Common myeloid progenitor, CD34-positive (primary cell): ENCODE measurements around the gene SMO.

ENCODE experiments used
- CTCF ChIA-PET: fragments of 350-600 bp; sonication (Branson Sonifier 250); formaldehyde crosslinking; loops from one replicate; lab custom pipeline; 2021; ENCODE audit warnings: antibody characterized with exemption; lab: Charles Lee
- POLR2A ChIA-PET: fragments of 350-600 bp; sonication (Branson Sonifier 250); formaldehyde crosslinking; loops from one replicate; lab custom pipeline; 2021; ENCODE audit warnings: antibody characterized with exemption; lab: Charles Lee
- DNase-seq, 3 donors: peaks; one replicate each; pipeline versions ENCODE4 v3.0.0 to v3.0.0-alpha.2; 2013
- H3K27ac ChIP-seq, 2 experiments: 1 replicate in 1 of 2; 2 replicates in 1 of 2; pipeline ENCODE4 v1.7.0; 2013; ENCODE audit warnings: inconsistent platforms in 2 of 2, low read length in 2 of 2, mild to moderate bottlenecking in 2 of 2, low read depth in 1 of 2, moderate library complexity in 1 of 2; ENCODE audit not compliant: severe bottlenecking in 2 of 2, insufficient read depth in 1 of 2, poor library complexity in 1 of 2
- H3K27me3 ChIP-seq, 5 experiments: replicated peaks in 2 of 5; 1 replicate in 3 of 5; 2 replicates in 2 of 5; pipeline versions ENCODE4 v1.6.1 to v1.7.0; 2013; ENCODE audit warnings: low read length in 4 of 5, mild to moderate bottlenecking in 2 of 5, moderate library complexity in 2 of 5, inconsistent platforms in 1 of 5; ENCODE audit not compliant: insufficient read depth in 5 of 5, control insufficient read depth in 4 of 5
- H3K36me3 ChIP-seq, 4 experiments: 1 replicate in 2 of 4; 2 replicates in 2 of 4; pipeline versions ENCODE4 v1.6.1 to v1.7.0; 2013; ENCODE audit warnings: low read length in 3 of 4, control low read depth in 1 of 4, mild to moderate bottlenecking in 1 of 4; ENCODE audit not compliant: control insufficient read depth in 4 of 4, insufficient read depth in 4 of 4
- H3K4me1 ChIP-seq, 4 experiments: 1 replicate in 3 of 4; 2 replicates in 1 of 4; pipeline versions ENCODE4 v1.6.1 to v1.7.1; 2013; ENCODE audit warnings: low read length in 3 of 4, mild to moderate bottlenecking in 3 of 4, control low read depth in 1 of 4, inconsistent platforms in 1 of 4, moderate library complexity in 1 of 4; ENCODE audit not compliant: control insufficient read depth in 4 of 4, insufficient read depth in 4 of 4; ENCODE audit errors: control extremely low read depth in 1 of 4
- H3K4me3 ChIP-seq, 7 experiments: 1 replicate in 4 of 7; 2 replicates in 3 of 7; pipeline versions ENCODE4 v1.5.1 to v1.7.0; 2013; ENCODE audit warnings: mild to moderate bottlenecking in 7 of 7, low read length in 6 of 7, moderate library complexity in 6 of 7, inconsistent platforms in 2 of 7, low read depth in 2 of 7, control low read depth in 1 of 7; ENCODE audit not compliant: insufficient read depth in 4 of 7, control insufficient read depth in 1 of 7; ENCODE audit errors: extremely low read depth in 1 of 7
- H3K9me3 ChIP-seq, 5 experiments: 1 replicate in 4 of 5; 2 replicates in 1 of 5; pipeline versions ENCODE4 v1.6.1 to v1.7.1; 2013; ENCODE audit warnings: low read length in 4 of 5, mild to moderate bottlenecking in 2 of 5, inconsistent platforms in 1 of 5, low read depth in 1 of 5, moderate library complexity in 1 of 5; ENCODE audit not compliant: control insufficient read depth in 4 of 5, insufficient read depth in 2 of 5; ENCODE audit errors: control extremely low read depth in 1 of 5
- WGBS: methylation state at CpG from one replicate; pipeline ENCODE4 v1.1.5; 2013; ENCODE audit not compliant: insufficient coverage; 5-methylcytosine and 5-hydroxymethylcytosine counted together

Gene SMO

GRCh38 chr7:129222064-129222463 is 33.6 kb downstream of the SMO start:
- CTCF ChIA-PET = interaction anchor here (0.9 to 8.6 kb wide), 8 partner anchors 10 to 250 kb away, joined by 3 to 157 read pairs (median 6); no protein-coding TSS in a partner anchor
- Histone ChIP-seq H3K4me3 (peak overlapping the region in 6 of 7 experiments; percentile 8 to 68 (median 39)), H3K4me1 (peaks cover 17 to 29% (median 23%) of the 10 kb centered on the region in 4 experiments), H3K27ac (no peak overlapping the region), H3K27me3 (no peaks in the 10 kb centered on the region), H3K9me3 (no peaks in the 10 kb centered on the region), H3K36me3 (no peaks in the 10 kb centered on the region)
- DNase-seq = peak; percentile 38 to 78 (median 67)
- POLR2A ChIA-PET = interaction anchor here (0.7 kb wide), 1 partner anchor 58 kb away, joined by 6 read pairs; no protein-coding TSS in a partner anchor
- 0% methylated on average over 4 of the region's 4 CpGs for WGBS

- WGBS = 0% methylated on average over 58 of the region's 63 CpGs
- Histone ChIP-seq H3K27ac (peak within 1 kb of the TSS; percentile 85 to 93), H3K9me3 (no peaks in the 10 kb centered on the region), H3K27me3 (no peaks in the 10 kb centered on the region), H3K4me1 (peaks cover 17 to 27% (median 25%) of the 10 kb centered on the region in 4 experiments), H3K36me3 (no peaks in the 10 kb centered on the region), H3K4me3 (peak within 1 kb of the TSS; percentile 79 to 89 (median 87))
- peak; percentile 97 to 99 (median 98) for DNase-seq
- ChIA-PET POLR2A (interaction anchor here (0.6 to 1.8 kb wide), 3 partner anchors 14 to 785 kb away, joined by 3 to 5 read pairs (median 5); no protein-coding TSS in a partner anchor), CTCF (interaction anchor here (0.6 to 8.6 kb wide), 8 partner anchors 11 to 318 kb away, joined by 3 to 157 read pairs (median 4); no protein-coding TSS in a partner anchor)
Observed at GRCh38 chr7:129224251-129225205, 36.1 kb downstream of the SMO start, which contains the start of gene AHCYL2. AHCYL2 (plus strand) TSS chr7:129225030.

- Histone ChIP-seq H3K27me3 (no peaks in the 10 kb centered on the region), H3K36me3 (no peaks in the 10 kb centered on the region), H3K4me3 (peak overlapping the region; percentile 79 to 89 (median 87)), H3K4me1 (peaks cover 17 to 27% (median 25%) of the 10 kb centered on the region in 4 experiments), H3K9me3 (no peaks in the 10 kb centered on the region), H3K27ac (peak overlapping the region in 1 of 2 experiments; percentile 58)
- WGBS = 0% methylated on average over 45 of the region's 60 CpGs
- ChIA-PET CTCF (interaction anchor here (0.7 to 8.6 kb wide), 8 partner anchors 11 to 142 kb away, joined by 3 to 157 read pairs (median 6); no protein-coding TSS in a partner anchor), POLR2A (interaction anchor here (0.6 to 1.8 kb wide), 3 partner anchors 13 to 784 kb away, joined by 3 to 5 read pairs (median 5); no protein-coding TSS in a partner anchor)
- peak; percentile 44 to 78 (median 66) for DNase-seq
Observed at GRCh38 chr7:129225206-129225930, 36.9 kb downstream of the SMO start.

GRCh38 chr7:129225931-129226572 is 37.6 kb downstream of the SMO start:
- H3K9me3 ChIP-seq = no peaks in the 10 kb centered on the region
- no peaks in the 10 kb centered on the region for H3K36me3 ChIP-seq
- DNase-seq = peak in 2 of 3 donors; percentile 28 to 42
- H3K27me3 ChIP-seq = no peaks in the 10 kb centered on the region
- H3K4me3 ChIP-seq = peak overlapping the region in 6 of 7 experiments; percentile 79 to 89 (median 86)
- peak overlapping the region in 1 of 2 experiments; percentile 58 for H3K27ac ChIP-seq
- CTCF ChIA-PET = interaction anchor here (0.7 to 2.1 kb wide), 7 partner anchors 10 to 142 kb away, joined by 3 to 13 read pairs (median 5); no protein-coding TSS in a partner anchor
- H3K4me1 ChIP-seq = peaks cover 17 to 27% (median 25%) of the 10 kb centered on the region in 4 experiments
- 47% methylated on average over 9 of the region's 11 CpGs for WGBS
- POLR2A ChIA-PET = interaction anchor here (1.8 kb wide), 1 partner anchor 45 kb away, joined by 5 read pairs; no protein-coding TSS in a partner anchor

- peaks cover 9 to 17% (median 15%) of the 10 kb centered on the region in 4 experiments for H3K4me1 ChIP-seq
- H3K27ac ChIP-seq = no peak overlapping the region
- WGBS = 100% methylated on average over 1 of the region's 4 CpGs
- no peaks in the 10 kb centered on the region for H3K36me3 ChIP-seq
- H3K4me3 ChIP-seq = no peak overlapping the region
- no peak for DNase-seq
- CTCF ChIA-PET = interaction anchor here (1.0 to 2.1 kb wide), 4 partner anchors 10 to 57 kb away, joined by 3 to 13 read pairs (median 3); no protein-coding TSS in a partner anchor
- no peaks in the 10 kb centered on the region for H3K9me3 ChIP-seq
- no peaks in the 10 kb centered on the region for H3K27me3 ChIP-seq
- POLR2A ChIA-PET = interaction anchor here (0.6 kb wide), 1 partner anchor 32 kb away, joined by 3 read pairs; no protein-coding TSS in a partner anchor
Observed at GRCh38 chr7:129227646-129228578, 39.5 kb downstream of the SMO start.
